ENCODE data around the gene MRPS31.
"Not testable (repeated sequence)": the region's sequence is repeated elsewhere in the genome, so short reads cannot be mapped to it uniquely, and the experiment has no call there.

MRPS31 gene

DNA sequence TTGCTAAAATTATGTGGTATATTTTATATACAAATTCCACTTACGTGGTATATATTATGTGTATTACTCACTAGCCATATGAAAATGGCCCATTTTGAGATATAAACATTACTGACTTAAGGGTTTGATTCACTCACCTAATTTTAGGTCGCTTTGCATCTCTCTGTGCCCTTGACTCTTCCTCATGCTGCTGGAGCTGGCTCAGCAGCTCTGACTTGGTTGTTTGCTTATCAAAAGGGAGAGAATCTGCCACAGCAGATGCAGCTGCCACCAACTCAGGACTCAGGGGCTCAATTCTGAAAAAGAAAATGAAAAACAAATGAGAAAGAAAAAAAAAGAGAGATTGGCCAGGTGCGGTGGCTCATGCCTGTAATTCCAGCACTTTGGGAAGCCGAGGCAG lies 12.2 kb downstream of the MRPS31 start:
- DNase-seq (ENCODE audit: low spot score) = no peak

DNA sequence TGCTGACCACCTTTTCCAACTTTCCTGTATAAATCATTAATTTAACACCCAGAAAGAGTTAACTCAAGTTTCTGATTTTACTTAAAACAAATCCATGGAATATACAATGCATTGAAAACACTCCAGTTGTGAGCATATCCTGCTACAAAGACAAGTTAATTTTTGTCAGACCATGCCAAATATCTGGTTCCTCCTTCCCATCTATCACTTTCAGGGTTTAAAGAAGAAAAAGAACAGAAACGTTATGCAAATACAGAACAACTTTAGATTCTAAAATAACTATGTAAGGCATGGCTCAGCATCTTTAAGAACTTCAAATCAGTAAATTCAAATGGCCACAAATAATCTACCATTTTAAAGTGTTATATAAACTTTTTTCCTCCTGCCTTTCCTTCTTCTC lies 14.9 kb downstream of the MRPS31 start:
- no peak for DNase-seq (ENCODE audit: low spot score)

DNA sequence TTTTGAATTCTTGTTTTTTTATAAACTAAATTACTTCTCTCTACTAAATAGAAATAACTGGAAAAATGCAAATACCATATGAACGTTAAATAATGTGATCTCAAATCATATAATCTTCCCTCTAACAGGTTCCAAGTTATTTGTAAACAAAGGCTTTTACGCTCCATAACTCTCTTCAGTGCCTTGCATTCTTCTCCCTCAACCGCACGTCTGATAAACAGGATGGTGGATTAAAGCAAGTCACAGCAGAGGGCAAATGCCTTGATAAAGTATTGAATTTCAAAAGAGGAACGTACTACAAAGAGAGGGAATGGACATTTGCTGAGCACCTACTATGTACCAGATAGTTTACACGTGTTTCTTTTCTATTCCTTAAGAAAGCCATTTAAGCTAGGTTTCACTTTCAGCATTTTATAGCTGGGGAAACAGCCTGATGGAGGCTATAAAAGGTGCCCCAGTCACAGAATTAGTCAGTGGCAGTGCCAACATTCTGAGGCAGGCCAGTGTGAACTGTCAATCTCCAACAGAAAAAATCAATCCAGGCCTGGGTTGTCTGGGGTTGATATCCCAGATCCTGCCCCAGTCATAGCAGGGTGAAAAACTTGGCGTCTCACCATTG lies 15.8 kb downstream of the MRPS31 start:
- DNase-seq (ENCODE audit: low spot score) = no peak

DNA sequence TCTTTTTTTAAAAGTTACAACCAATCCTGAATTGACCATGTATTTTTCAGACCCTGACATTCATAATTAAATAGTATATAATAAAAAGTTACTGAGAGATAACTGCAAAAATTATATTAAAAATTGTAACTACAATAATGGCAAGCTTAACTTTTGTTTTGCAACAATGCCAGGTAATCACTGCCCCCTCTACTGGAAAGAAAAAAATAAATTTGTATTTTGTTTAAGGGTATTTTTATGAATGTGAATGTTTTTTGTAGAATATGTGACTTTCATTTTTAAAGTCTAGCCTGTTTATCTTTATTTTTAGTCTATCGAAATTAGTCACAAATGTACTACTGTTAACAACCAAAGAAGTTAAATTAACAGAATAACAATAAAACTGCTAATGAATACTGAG lies 21.7 kb downstream of the MRPS31 start:
- no peak for DNase-seq (ENCODE audit: low spot score)

DNA sequence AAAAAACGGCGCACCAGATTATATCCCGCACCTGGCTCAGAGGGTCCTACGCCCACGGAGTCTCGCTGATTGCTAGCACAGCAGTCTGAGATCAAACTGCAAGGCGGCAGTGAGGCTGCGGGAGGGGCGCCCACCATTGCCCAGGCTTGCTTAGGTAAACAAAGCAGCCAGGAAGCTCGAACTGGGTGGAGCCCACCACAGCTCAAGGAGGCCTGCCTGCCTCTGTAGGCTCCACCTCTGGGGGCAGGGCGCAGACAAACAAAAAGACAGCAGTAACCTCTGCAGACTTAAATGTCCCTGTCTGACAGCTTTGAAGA lies 35.8 kb downstream of the MRPS31 start:
- DNase-seq (ENCODE audit: low spot score) = not testable (repeated sequence)

DNA sequence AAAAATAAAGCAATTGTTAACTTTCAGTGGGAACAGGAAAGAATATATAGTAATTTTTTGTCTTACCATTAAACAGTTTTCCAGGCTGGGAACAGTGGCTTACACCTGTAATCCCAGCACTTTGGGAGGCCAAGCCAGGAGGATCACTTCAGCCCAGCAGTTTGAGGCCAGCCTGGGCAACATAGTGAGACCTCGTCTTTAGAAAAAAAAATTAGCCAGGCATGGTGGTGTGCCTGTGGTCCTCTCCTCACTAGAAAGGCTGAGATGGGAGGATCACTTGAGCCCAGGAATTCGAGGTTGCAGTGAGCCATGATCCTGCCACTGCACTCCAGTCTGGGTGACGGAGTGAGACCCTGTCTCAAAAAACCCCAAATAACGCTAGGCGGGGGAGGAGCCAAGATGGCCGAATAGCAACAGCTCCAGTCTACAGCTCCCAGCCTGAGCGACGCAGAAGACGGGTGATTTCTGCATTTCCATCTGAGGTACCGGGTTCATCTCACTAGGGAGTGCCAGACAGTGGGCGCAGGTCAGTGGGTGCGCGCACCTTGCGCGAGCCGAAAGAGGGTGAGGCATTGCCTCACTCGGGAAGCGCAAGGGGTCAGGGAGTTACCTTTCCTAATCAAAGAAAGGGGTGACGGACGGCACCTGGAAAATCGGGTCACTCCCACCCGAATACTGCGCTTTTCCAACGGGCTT lies 36.3 kb downstream of the MRPS31 start:
- DNase-seq (ENCODE audit: low spot score) = not testable (repeated sequence)

DNA sequence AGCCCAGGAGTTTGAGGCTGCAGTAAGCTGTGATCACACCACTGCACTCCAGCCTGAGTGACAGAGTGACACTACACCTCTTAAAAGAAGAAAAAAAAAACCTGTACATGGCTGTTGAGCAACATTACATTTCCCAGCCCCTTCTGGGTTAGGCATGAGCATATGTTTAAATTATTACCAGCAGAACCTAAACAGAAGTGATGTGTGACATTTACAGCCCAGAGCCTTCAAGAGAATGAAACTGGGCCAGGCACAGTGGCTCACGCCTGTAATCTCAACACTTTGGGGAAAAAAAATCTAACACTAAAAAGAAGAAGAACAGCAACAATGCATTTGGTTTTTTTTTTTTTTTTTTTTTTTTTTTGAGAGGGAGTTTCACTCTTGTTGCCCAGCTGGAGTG lies 38.3 kb downstream of the MRPS31 start:
- DNase-seq (ENCODE audit: low spot score) = no peak

DNA sequence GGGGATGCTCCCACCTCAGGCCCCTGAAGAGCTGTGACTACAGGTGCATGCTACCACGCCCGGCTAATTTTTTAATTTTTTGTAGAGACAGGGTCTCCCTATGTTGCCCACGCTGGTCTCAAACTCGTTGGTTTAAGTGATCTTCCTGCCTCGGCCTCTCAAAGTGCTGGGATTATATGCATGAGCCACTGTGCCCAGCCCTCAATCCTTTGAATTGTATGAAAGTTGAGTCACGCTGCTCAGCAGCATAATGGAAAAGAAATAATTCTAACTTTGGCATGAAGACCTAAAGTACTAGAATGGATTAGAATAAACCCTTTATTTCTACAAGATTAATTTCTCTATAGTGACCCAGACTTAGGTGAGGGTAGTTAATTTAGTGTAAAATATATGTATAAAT lies 42.4 kb downstream of the MRPS31 start:
- DNase-seq (ENCODE audit: low spot score) = no peak

DNA sequence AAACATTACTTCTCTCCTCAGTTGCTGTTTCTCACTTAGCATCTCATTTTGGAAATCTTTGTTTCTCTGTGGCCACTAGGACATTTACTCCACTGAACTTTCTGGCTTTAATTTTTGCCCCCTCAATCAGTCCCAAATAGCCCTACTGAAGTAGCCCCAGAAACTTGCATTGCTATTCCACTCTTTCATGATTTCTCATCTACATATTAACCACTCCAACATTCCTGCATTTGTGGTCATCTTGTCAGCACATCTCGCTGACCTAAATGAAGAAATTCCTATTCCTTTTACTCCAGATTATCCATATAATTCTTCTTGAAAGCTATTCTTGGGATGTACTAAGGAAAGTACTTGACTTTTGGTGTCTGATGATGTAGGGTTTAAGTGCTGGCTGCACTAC lies 56.6 kb downstream of the MRPS31 start:
- not testable (repeated sequence) for DNase-seq (ENCODE audit: low spot score)

DNA sequence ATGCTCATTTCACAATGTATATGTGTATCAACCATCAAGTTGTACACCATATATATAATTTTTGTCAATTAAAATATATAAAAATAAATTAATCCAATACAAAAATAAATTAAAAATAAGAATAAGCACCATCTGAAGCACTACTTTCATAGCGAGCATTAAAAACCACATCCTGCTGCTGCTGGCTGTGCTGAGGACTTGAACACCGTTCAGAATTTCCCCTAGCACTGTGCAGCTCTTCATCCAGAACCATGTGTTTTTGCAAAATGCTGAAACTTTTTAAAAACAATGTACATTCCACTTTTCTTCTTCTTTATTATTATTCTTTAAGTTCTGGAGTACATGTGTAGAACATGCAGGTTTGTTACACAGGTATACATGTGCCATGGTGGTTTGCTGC lies 64.6 kb downstream of the MRPS31 start:
- no peak for DNase-seq (ENCODE audit: low spot score)

DNA sequence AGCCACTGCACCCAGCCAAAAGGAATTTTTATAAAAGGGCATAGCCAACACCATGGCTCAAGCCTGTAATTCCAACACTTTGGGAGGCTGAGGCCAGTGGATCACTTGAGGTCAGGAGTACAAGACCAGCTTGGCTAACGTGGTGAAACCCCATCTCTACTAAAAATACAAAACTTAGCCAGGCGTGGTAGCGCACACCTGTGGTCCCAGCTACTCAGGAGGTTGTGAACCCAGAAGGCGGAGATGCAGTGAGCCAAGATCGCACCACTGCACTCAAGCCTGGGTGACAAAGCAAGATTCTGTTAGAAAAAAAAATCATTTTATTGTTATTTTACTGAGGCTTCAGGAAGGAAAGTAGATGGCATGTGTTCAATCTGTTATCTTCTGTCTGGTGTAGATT lies 73.3 kb downstream of the MRPS31 start:
- no peak for DNase-seq (ENCODE audit: low spot score)

DNA sequence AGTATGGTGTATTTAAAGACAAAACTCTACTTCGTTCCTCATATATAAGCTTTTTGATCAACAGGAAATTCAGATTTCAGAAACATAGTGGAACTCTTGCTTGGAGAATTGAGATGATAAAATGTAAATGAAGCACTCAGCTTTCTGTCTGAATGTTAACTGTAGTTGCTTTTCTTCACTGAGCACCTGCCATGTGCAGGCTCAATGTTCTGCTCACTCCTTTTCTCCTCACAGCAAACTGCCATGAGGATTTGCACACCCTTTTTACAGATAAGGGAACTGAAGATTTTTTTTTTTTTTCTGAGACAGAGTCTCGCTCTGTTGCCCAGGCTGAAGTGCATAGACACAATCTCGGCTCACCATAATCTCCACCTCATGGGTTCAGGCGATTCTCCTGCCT lies 76.6 kb downstream of the MRPS31 start:
- DNase-seq (ENCODE audit: low spot score) = no peak

DNA sequence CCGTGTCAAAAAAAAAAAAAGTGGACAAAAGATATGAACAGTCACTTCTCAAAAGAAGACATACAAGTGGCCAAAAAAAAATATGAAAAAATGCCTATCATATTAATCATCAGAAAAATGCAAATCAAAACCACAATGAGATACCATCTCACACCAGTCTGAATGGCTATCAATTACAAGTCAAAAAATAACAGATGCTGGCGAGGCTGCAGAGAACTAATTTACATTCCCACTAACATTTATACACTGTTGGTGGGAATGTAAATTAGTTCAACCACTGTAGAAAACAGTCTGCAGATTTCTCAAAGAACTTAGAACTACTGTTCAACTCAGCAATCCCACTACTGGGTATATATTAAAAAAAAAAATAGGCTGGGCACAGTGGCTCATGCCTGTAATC lies 78.0 kb downstream of the MRPS31 start:
- no peak for DNase-seq (ENCODE audit: low spot score)

DNA sequence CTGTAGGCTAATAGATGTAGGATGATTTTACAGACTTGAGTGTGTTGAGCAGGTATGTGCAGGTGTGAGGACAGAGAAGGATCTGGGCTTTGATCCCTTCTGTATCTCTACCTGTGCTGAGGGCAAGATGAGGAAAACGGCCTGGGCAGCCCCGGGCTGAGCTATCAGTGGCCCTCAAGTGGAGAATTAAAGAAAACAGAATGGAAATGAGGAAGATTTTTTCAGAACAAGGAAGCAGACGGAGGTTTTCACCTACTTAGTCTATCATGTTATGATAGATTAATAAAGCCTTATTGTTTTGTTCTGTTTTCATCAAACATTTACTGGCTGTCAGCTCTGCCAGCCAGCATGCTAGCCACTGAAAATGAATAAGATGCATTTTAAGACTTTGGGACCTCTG lies 82.2 kb downstream of the MRPS31 start:
- DNase-seq (ENCODE audit: low spot score) = no peak

DNA sequence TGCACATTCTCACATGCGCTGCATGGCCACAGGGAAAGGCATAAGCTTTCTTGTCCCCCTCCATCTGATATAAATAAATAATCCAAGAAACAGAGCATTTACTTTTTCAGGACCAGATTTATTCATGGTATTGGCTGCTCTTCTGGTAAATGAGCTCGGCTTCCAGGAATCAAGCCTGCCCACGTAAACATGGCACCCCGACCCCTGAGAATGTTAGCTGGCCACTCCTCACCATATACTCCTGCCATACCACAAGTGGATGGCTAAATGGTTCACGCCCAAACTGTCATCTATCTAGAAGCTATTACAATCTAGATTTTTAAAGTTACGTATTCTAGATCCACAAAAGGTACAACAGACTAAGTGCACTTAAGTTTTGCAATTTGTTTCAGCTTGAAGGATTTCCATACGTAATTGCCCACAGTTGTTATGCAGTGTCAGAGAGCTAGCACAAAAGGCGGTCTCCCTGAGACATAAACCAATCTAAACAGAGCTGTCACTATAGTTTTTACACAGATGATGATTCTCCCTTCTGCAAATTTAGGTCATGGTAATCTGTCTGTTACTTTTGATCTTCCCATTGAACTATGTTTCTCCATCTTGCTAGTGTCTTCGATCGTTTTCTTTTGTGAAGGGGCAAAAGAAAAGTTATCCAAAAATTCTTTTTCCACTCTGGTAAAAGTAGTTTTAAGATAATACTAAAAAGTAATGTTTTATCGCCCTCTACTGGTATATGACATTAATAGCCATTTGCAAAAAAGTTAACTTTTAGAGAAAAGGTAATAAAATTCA lies 88.3 kb downstream of the MRPS31 start:
- peak; percentile 72 for DNase-seq (ENCODE audit: low spot score)

DNA sequence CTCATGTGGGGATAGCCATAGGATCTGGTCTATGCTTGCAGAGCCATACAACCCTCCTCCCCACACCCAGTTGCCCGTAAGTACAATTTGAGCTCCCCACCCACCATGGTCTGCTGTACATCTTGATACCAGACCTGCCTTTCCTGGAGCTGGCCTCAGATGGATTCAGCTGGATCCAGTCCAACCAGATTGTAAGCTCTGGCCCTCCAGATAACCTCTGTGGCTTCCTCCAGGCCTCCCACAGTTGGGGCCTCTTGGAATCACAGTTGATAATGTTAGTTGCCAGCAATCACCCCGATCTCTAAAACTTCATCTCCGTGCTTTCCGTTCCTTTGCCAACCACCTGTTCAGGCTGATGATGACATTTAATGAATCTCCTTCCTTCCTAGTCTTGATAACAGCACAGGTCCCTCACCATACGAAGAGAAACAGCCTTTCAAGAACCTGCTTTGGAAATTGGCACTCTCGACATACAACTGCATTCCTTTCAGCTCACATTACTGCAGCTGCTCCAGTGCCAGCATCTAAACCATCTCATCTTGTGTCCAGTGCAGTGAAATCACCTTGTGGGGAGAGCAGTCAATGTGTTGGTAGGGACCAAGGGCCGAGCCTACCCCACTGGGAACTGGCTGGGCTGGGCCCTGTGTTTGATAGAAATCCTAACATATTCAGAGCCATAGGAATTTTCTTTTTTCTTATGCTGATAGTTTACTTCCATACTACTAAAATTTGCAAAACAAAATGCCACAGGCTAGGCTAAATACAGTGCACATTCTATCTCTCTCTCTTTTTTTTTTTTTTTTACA lies 89.4 kb downstream of the MRPS31 start:
- DNase-seq (ENCODE audit: low spot score) = peak; percentile 78

DNA sequence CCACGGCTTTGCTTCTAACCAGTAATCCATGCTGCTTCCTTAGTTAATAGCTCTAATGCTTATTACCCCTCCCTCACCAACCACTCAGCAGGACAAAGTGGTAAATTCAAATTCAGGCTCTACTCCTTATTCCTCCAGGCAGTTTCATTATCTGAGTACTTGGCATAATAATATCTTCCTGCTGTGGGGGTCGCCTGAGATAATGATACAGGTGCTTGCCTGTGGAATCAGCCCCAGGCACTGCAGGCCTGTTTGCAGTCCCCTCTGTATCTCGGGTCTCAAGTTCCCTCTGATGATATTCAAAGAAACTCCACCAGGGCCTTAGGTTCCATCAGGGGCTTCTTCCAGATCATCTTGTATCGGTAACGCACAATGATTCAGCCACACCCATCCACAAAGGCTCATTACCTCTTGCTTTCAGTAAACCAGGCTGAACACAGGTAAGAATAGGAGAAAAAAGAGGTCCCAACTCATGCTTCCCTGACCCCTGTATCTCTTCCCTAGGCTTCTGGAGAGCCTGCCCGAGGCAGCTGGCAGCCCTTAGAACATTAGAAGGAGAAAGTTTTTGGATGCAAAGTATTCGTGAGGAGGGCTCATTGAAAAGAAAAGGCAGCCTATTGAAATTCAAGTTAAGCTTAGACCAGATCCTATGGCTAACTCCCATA lies 90.2 kb downstream of the MRPS31 start:
- DNase-seq (ENCODE audit: low spot score) = no peak

DNA sequence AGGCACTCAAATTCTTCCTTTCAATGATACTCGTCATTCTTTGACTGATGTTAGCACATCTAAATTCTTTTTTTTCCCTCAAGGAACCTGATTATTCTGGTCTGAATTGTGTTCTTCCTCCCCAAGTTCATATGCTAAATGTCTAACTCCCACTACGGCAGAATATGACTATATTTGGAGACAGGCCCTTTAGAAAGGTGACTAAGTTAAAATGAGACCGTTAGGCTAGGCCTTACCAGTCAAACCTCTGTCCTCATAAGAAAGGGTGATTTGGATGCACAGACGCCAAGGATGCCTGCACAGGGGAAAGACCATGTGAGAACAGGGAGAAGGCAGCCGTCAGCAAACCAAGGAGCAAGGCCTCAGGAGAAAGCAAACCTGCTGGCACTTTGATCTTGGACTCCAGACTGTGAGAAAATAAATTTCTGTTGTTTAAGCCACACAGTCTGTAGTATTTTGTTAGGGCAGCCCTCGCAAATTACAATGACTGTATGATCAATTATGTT lies 91.5 kb downstream of the MRPS31 start:
- no peak for DNase-seq (ENCODE audit: low spot score)
